Omental fat pad (tissue), 4 donors: ENCODE measurements around the gene DAAM1. TPM values are rescaled to one million over a fixed set of nuclear protein-coding genes. Genes with fewer than 3 reads are reported as not detected.
A peak's percentile ranks its signal among the peaks of the same experiment; 100 is the strongest.

Experiments used
- ATAC-seq: fragments of 150-250 bp; one replicate; pipeline ENCODE4 v1.9.1; 2016; ENCODE audit warnings: mild to moderate bottlenecking, moderate library complexity; ENCODE audit not compliant: low FRiP score
- DNase-seq: peaks from one replicate; pipeline ENCODE4 v3.0.0-alpha.2; 2019; ENCODE audit warnings: low spot score
- total RNA-seq, 4 donors: library from RNA; depleted of rRNA; stranded (reverse); fragments of >200 nt; gene quantifications; one replicate each; pipeline ENCODE4 v1.1.0, GENCODE V29; 2016
- TF ChIP-seq, protein P1 (sequence below), 3 donors: fragments of 450-650 bp; IDR thresholded peaks; one replicate each; pipeline ENCODE4 v1.5.1; 2016 to 2017; ENCODE audit warnings: antibody characterized with exemption in 3 of 3, mild to moderate bottlenecking in 3 of 3, moderate library complexity in 2 of 3

DAAM1 gene
- total RNA-seq, 4 donors from 2014 or later = 49.8 to 73.6 (median 51.6) TPM

DNA sequence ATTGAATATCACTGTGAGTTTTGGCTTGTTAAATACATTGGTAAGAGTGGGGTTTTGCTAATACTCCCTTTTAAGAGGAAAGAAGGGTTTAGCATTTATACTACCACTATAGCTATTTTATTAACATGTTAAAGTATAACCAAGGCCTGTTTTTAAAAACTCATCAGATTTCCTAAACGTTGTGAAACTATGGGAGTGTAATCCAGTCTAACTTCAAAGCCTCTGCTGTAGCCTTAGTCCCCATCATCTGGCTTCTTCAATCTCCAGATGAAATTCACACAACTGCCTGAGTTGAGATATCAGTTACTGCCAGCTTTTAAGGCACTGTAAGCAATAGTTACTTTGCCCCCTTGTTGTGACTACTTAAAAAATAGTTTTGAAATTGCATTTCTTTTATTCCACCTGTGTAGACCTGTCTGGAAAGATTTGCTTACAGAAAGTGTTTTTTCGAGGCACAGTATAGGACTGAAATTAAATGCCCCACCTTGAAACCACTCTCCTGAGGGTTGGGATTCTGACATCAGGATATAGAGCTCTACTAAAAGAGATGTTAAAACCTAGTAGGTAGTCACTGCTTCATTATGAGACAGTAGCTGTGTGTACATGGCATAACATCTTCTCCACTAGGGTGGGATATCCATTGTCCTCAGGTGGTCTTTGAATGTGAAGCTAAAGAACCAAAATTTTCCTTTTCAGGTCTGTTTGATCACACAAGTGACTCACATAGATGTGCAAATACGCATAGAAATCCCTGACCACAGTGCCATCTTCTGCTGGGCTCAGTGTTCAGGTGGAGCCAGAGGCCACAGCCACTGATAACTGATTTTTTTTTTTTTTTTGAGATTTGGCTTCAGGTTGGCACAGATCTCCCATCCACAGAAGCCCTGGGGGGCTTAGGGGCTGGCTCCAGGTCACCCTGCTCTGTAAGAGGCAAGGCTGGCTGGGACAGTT lies 125.5 kb downstream of the DAAM1 start:
- ATAC-seq = no peak
- TF ChIP-seq, protein P1, sequence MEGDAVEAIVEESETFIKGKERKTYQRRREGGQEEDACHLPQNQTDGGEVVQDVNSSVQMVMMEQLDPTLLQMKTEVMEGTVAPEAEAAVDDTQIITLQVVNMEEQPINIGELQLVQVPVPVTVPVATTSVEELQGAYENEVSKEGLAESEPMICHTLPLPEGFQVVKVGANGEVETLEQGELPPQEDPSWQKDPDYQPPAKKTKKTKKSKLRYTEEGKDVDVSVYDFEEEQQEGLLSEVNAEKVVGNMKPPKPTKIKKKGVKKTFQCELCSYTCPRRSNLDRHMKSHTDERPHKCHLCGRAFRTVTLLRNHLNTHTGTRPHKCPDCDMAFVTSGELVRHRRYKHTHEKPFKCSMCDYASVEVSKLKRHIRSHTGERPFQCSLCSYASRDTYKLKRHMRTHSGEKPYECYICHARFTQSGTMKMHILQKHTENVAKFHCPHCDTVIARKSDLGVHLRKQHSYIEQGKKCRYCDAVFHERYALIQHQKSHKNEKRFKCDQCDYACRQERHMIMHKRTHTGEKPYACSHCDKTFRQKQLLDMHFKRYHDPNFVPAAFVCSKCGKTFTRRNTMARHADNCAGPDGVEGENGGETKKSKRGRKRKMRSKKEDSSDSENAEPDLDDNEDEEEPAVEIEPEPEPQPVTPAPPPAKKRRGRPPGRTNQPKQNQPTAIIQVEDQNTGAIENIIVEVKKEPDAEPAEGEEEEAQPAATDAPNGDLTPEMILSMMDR (IDR thresholded peaks at IDR 0.05) = no peak
- no peak for DNase-seq

DNA sequence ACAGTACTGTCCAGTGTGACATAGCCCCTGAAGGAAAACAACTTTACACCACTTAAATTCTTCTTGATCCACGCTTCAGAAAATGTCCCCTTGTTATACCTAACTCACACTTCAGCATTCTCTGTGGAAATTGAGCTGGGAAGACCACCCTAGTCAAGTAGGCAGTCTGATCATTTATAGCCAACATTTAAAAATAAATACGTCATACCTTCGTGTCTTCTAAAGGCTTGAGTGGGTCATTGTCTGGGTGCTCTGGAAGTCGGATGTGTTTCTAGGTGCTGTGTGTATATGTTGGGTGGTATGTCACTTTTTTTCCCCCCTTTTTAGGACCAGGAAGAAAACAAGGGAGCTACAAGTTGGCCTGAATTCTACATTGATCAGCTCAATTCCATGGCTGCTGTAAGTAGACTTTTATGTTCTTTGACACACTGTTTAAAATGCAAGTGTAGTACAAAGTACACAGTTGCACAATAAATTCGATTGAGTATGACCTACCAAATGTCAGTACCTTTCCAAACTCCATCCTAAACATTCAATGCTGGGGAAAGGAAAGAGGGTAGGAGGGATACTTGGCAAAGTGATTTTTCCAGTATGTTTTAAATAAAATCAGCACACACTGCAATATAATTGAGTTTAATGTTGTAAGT lies 126.6 kb downstream of the DAAM1 start:
- no peak for DNase-seq
- no peak for ATAC-seq
- TF ChIP-seq, protein P1 (IDR thresholded peaks at IDR 0.05) = no peak

DNA sequence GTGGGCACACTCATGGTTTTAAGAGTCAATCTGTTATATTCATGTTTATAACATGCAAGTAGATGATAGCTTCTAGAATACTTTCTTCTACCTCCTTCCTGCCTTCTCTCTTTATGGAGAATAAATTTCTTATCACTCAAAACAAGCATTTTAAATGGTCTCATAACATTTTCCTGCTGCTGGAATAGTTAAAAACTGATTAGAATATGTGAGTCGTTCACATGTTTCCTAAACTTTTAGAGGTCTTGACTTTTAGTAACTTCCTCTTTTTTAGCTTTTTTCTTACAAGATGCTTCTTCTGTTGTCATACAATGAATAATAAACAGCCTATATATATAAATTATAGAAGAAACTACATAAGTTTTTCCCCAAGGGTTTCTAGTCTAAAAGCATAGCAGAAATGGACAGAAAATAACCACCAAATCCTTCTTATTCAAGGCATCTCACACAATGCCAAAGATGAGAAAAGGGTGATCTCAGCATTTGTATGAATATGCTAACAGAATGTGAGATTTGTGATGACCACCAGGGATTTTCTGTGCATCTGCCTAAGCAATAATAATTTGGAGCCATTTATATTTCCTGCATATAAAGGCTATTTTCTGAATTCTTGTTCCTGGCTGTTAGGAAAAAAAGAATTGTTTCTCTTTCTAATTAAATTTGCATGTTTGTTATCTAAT lies 127.8 kb downstream of the DAAM1 start:
- DNase-seq = no peak
- TF ChIP-seq, protein P1 (IDR thresholded peaks at IDR 0.05) = no peak
- no peak for ATAC-seq

DNA sequence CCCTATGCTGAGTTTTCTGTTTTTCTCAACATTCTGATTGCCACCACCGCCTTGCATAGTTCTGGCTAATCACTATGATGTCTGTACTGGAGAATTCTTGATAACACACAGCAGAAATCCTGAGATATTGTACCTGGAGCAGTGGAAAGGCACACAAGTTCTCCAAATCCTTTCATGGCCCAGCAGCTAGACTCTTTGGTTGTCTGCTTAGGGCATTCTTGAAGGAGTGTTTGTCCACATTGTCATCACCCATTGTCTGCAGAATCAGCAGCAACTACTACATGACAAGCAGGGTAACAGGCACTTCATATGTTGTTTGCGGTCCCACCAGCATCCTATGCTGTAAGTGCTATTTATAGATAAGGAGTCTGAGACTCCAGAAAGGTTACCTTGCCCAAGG lies 128.9 kb downstream of the DAAM1 start:
- ATAC-seq (no peak), DNase-seq (no peak)
- TF ChIP-seq, protein P1 (IDR thresholded peaks at IDR 0.05) = no peak

DNA sequence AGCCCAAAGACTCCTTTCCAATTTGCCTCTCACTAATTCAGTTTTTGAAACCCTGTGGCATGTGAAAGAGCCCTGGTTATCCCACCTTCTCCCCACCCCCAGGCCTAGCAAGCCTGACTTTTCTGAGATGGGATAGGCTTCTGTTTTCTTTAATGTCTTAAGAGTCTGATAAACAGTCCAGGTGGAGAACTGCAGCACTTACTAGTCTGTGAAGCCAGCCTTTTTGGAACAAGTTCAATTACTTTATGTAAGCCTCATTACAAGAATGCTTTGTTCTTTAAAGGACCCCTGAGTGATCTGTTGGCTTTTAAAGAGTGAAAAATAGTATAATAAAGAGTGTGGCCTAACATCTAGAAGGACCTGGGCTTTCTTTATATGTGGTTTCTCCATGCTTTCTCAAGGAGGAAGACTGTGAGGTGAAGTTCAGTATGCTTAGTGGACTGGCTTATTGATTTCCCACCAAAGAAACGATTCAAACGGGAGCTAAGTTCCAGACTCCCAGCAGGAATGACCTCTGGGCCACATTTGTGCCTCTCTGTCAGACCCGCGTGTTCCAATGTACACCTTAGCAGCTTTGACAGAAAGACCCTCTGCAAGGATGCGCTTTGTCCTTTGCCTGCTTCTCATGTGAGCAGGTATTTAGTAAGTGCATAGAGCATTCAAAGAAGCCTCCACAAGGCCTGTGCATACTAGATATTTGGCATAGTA lies 129.5 kb downstream of the DAAM1 start:
- no peak for DNase-seq
- ATAC-seq = no peak
- TF ChIP-seq, protein P1 (IDR thresholded peaks at IDR 0.05) = no peak

DNA sequence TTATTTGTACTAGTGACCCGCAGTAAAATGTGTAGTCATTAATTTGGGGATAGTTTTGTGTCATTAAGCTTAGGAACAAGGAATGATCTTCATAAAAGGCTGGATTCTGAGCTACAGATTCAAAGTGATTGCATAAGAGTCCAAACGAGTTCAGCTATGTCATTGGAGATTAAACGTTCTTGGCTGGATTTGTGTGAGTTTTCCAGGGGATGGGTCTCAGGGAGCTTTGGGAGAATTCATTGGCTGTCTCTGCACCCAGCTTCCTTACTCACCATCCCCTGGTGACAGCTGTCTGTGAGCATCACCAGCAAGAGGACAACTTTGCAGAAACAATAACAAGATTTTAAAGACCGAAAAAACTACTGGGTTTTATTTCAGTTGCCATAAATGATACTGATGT lies 130.4 kb downstream of the DAAM1 start:
- TF ChIP-seq, protein P1 (IDR thresholded peaks at IDR 0.05) = no peak
- DNase-seq (no peak), ATAC-seq (peak; percentile 52)
